Omental fat pad (tissue), 4 donors: ENCODE measurements around the gene SPAG7. TPM values are rescaled to one million over a fixed set of nuclear protein-coding genes. Genes with fewer than 3 reads are reported as not detected.

Experiments
- ATAC-seq: fragments of 150-250 bp; one replicate; pipeline ENCODE4 v1.9.1; 2016; ENCODE audit warnings: mild to moderate bottlenecking, moderate library complexity; ENCODE audit not compliant: low FRiP score
- DNase-seq: peaks from one replicate; pipeline ENCODE4 v3.0.0-alpha.2; 2019; ENCODE audit warnings: low spot score
- CTCF ChIP-seq, 3 donors: fragments of 450-650 bp; IDR thresholded peaks; one replicate each; pipeline ENCODE4 v1.5.1; 2016 to 2017; ENCODE audit warnings: antibody characterized with exemption in 3 of 3, mild to moderate bottlenecking in 3 of 3, moderate library complexity in 2 of 3
- total RNA-seq, 4 donors: library from RNA; depleted of rRNA; stranded (reverse); fragments of >200 nt; gene quantifications; one replicate each; pipeline ENCODE4 v1.1.0, GENCODE V29; 2016

Gene SPAG7
- total RNA-seq, 4 donors from 2014 or later = 45.3 to 71.0 (median 47.5) TPM

- no peak for DNase-seq
- no peak for ATAC-seq
- TF ChIP-seq CTCF (IDR thresholded peaks at IDR 0.05) = no peak
Observed at GRCh38 chr17:4946312-4946976, 21.2 kb downstream of the SPAG7 start.

DNA sequence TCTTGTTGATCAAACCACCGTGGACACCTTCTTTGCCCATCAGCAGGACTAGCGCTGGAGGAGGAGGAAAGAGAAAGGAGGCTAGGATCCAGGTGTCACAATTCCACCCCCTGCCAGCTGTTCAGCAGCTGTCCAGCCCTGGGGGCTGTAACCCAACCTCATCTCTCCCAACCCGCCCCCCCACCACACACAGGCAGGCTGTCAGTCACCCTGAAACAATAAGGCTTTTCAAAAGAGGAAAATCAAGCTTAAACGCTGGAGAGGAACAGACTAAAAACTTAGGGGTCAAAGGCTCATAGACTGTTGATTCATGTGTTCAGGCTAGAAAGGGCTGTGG, 21.7 kb downstream of the SPAG7 start:
- no peak for TF ChIP-seq CTCF (IDR thresholded peaks at IDR 0.05)
- no peak for DNase-seq
- no peak for ATAC-seq

GRCh38 chr17:4945176-4945943, 22.3 kb downstream of the SPAG7 start:
- ATAC-seq (peak; percentile 38), DNase-seq (no peak)
- TF ChIP-seq CTCF (IDR thresholded peaks at IDR 0.05) = no peak

GRCh38 chr17:4944554-4945175, 23.0 kb downstream of the SPAG7 start:
- TF ChIP-seq CTCF (IDR thresholded peaks at IDR 0.05) = no peak
- ATAC-seq (no peak), DNase-seq (no peak)

GRCh38 chr17:4944163-4944553, 23.5 kb downstream of the SPAG7 start:
- DNase-seq (no peak), ATAC-seq (no peak)
- no peak for TF ChIP-seq CTCF (IDR thresholded peaks at IDR 0.05)

DNA sequence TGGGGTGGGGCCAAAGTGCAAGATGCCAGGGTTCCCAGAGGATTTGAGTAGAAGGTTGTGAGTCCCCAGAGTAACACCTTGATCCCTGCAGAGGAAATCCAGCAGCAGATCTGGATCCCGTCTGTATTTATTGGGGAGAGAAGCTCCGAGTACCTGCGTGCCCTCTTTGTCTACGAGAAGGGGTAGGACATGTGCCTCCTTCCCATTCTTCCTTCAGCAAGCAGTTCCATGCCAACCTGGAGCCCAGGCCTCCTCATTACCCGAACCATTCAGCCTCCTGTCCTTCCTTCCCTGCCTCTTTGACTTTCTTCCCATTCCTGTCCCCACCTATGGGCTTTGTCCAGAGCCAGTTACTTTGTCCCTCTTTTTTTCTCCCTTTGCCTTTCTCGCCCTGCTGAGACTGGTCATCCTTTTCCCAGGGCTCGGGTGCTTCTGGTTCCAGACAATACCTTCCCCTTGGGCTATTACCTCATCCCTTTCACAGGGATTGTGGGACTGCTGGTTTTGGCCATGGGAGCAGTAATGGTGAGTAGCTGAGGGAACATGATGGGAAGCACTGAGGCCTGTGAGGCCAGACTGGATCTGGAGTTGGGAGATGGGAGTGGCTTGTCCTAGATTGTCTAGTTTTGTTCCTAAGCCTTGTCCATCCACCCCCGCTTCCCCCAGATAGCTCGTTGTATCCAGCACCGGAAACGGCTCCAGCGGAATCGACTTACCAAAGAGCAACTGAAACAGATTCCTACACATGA, 24.7 kb downstream of the SPAG7 start:
- DNase-seq (no peak), ATAC-seq (no peak)
- TF ChIP-seq CTCF (IDR thresholded peaks at IDR 0.05) = no peak
